Lower leg skin (tissue), 3 donors: Measurements from ENCODE around the gene TUSC7.

Experiments
- POLR2A ChIP-seq, 2 donors: fragments of 450-650 bp; IDR thresholded peaks; one replicate each; pipeline ENCODE4 v1.6.1; 2016 to 2017; ENCODE audit warnings: antibody characterized with exemption in 2 of 2, mild to moderate bottlenecking in 1 of 2, moderate library complexity in 1 of 2
- TF ChIP-seq, protein P1 (sequence below), 3 donors: fragments of 450-650 bp; IDR thresholded peaks; one replicate each; pipeline ENCODE4 v1.5.1; 2016; ENCODE audit warnings: antibody characterized with exemption in 3 of 3, mild to moderate bottlenecking in 3 of 3, moderate library complexity in 2 of 3

DNA sequence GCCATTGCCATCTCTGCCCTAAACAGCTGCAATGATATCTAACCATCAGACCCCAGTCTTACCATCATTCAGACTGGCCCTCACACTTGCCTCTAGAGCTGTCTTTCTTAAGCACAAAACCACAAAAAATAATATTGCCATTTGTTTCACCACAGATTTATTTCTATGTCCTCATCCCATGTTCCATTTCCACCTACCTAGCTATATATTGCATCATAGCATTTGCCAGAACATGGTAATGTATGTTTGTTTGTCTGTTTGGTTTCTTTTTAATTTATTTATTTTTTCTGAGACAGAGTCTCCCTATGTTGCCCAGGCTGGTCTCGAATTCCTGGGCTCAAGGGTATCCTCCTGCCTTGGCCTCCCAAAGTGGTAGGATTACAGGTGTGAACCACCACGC lies 18.5 kb upstream of the TUSC7 start:
- TF ChIP-seq, protein P1, sequence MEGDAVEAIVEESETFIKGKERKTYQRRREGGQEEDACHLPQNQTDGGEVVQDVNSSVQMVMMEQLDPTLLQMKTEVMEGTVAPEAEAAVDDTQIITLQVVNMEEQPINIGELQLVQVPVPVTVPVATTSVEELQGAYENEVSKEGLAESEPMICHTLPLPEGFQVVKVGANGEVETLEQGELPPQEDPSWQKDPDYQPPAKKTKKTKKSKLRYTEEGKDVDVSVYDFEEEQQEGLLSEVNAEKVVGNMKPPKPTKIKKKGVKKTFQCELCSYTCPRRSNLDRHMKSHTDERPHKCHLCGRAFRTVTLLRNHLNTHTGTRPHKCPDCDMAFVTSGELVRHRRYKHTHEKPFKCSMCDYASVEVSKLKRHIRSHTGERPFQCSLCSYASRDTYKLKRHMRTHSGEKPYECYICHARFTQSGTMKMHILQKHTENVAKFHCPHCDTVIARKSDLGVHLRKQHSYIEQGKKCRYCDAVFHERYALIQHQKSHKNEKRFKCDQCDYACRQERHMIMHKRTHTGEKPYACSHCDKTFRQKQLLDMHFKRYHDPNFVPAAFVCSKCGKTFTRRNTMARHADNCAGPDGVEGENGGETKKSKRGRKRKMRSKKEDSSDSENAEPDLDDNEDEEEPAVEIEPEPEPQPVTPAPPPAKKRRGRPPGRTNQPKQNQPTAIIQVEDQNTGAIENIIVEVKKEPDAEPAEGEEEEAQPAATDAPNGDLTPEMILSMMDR (IDR thresholded peaks at IDR 0.05) = no peak
- TF ChIP-seq POLR2A (IDR thresholded peaks at IDR 0.05) = no peak
